ENCODE data around the gene SSR4. TPM values are rescaled to one million over a fixed set of nuclear protein-coding genes. Genes with fewer than 3 reads are reported as not detected.

Gene SSR4
- total and polyA plus RNA-seq, 10 of the 15 experiments (the other 5 are each of a cell fraction or from before 2014, with no cell fraction given), result 151 to 521 (median 310) TPM

DNA sequence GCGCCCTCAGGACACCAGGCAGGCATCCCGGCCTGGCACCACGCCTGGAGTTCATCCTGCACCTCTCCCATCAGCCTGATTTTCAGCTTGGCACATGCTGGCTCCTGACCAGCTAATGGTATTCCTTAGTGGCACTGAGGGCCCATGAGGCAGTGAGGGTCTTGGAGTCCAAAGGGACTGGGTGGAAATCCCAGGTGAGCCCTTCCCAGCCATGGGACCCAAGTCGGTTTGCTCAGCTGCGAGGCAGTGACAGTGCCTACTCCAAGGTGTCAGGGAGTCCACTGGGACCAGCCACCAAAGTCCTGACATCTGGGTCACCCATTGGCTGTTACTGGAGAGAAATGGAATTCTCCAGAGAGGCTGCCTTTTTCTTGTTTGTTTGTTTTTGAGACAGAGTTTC, 4.9 kb downstream of the SSR4 start:
- Histone ChIP-seq H3K36me3 (ENCODE audit: control insufficient read depth in 2 of 2, insufficient read depth in 2 of 2, low read length in 1 of 2) (peaks cover 0 to 1% of the 10 kb centered on the region in 2 experiments; a peak in 2 of 4 replicates), H3K9ac (ENCODE audit: control insufficient read depth, insufficient read depth, low read length) (no peak overlapping the region), H4K20me1 (ENCODE audit: control insufficient read depth, insufficient read depth) (no peaks in the 10 kb centered on the region; the same call in 1 of the 2 replicates), H3K79me2 (ENCODE audit: control insufficient read depth, insufficient read depth, low read length) (peaks cover 19% of the 10 kb centered on the region), H3K4me2 (ENCODE audit: control insufficient read depth, insufficient read depth) (no peak overlapping the region), H3K9me3 (replicated peaks; ENCODE audit: control insufficient read depth, insufficient read depth, low read length) (no peaks in the 10 kb centered on the region; the same call in 2 of the 3 replicates), H2AFZ (ENCODE audit: control insufficient read depth, low read depth, low read length) (no peak overlapping the region), H3K4me1 (ENCODE audit: control insufficient read depth, insufficient read depth, low read length) (peaks cover 4% of the 10 kb centered on the region; the same call in 1 of the 2 replicates), H3K4me3 (no peak overlapping the region), H3K27ac (ENCODE audit: control insufficient read depth, insufficient read depth) (no peak overlapping the region), H3K27me3 (replicated peaks in 1 of 2; ENCODE audit: control insufficient read depth in 2 of 2, insufficient read depth in 2 of 2, low read length in 1 of 2) (no peaks in the 10 kb centered on the region)
- FAIRE-seq (no peak), DNase-seq (ENCODE audit: low read depth, low spot score) (no peak), ATAC-seq (no peak)
- in situ Hi-C loops (cut with MboI) (no loop called here), intact Hi-C loops (cut with micrococcal nuclease; ENCODE audit: unreplicated experiment) (no loop called here)
- WGBS (ENCODE audit: insufficient coverage, insufficient replicate concordance, low lambda C conversion rate, missing lambda C conversion rate), result 77% methylated on average over 5 of the region's 5 CpGs
- ChIA-PET RAD21 (ENCODE audit: unreplicated experiment) (no interaction called here), SMC1A (ENCODE audit: uncharacterized antibody, unreplicated experiment) (no interaction called here), CTCF (no interaction called here), POLR2A (no interaction called here)
- TF ChIP-seq YBX1 (IDR thresholded peaks at IDR 0.05) (no peak), RELB (IDR thresholded peaks at IDR 0.05; ENCODE audit: low read depth) (no peak), HCFC1 (IDR thresholded peaks at IDR 0.05; ENCODE audit: low read length) (no peak), RUNX3 (IDR thresholded peaks at IDR 0.05; ENCODE audit: low read length) (no peak), CREB1 (IDR thresholded peaks at IDR 0.05; ENCODE audit: low read depth) (no peak), RB1 (IDR thresholded peaks at IDR 0.05; ENCODE audit: borderline replicate concordance) (no peak), GATAD2B (conservative IDR thresholded peaks at IDR 0.05; ENCODE audit: low read depth) (no peak), SMARCA5 (IDR thresholded peaks at IDR 0.05) (no peak), NR2C1 (IDR thresholded peaks at IDR 0.05) (no peak), MYC (IDR thresholded peaks at IDR 0.05; ENCODE audit: insufficient read depth, insufficient read length, insufficient replicate concordance, low read length, severe bottlenecking) (no peak), TARDBP (IDR thresholded peaks at IDR 0.05; ENCODE audit: borderline replicate concordance) (no peak), RCOR1 (conservative IDR thresholded peaks at IDR 0.05; ENCODE audit: low read depth, low read length) (no peak)
- TF ChIP-seq, protein P1, sequence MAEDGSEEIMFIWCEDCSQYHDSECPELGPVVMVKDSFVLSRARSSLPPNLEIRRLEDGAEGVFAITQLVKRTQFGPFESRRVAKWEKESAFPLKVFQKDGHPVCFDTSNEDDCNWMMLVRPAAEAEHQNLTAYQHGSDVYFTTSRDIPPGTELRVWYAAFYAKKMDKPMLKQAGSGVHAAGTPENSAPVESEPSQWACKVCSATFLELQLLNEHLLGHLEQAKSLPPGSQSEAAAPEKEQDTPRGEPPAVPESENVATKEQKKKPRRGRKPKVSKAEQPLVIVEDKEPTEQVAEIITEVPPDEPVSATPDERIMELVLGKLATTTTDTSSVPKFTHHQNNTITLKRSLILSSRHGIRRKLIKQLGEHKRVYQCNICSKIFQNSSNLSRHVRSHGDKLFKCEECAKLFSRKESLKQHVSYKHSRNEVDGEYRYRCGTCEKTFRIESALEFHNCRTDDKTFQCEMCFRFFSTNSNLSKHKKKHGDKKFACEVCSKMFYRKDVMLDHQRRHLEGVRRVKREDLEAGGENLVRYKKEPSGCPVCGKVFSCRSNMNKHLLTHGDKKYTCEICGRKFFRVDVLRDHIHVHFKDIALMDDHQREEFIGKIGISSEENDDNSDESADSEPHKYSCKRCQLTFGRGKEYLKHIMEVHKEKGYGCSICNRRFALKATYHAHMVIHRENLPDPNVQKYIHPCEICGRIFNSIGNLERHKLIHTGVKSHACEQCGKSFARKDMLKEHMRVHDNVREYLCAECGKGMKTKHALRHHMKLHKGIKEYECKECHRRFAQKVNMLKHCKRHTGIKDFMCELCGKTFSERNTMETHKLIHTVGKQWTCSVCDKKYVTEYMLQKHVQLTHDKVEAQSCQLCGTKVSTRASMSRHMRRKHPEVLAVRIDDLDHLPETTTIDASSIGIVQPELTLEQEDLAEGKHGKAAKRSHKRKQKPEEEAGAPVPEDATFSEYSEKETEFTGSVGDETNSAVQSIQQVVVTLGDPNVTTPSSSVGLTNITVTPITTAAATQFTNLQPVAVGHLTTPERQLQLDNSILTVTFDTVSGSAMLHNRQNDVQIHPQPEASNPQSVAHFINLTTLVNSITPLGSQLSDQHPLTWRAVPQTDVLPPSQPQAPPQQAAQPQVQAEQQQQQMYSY (CRISPR knock-in tag; IDR thresholded peaks at IDR 0.05), result no peak
- TF ChIP-seq, protein P2, sequence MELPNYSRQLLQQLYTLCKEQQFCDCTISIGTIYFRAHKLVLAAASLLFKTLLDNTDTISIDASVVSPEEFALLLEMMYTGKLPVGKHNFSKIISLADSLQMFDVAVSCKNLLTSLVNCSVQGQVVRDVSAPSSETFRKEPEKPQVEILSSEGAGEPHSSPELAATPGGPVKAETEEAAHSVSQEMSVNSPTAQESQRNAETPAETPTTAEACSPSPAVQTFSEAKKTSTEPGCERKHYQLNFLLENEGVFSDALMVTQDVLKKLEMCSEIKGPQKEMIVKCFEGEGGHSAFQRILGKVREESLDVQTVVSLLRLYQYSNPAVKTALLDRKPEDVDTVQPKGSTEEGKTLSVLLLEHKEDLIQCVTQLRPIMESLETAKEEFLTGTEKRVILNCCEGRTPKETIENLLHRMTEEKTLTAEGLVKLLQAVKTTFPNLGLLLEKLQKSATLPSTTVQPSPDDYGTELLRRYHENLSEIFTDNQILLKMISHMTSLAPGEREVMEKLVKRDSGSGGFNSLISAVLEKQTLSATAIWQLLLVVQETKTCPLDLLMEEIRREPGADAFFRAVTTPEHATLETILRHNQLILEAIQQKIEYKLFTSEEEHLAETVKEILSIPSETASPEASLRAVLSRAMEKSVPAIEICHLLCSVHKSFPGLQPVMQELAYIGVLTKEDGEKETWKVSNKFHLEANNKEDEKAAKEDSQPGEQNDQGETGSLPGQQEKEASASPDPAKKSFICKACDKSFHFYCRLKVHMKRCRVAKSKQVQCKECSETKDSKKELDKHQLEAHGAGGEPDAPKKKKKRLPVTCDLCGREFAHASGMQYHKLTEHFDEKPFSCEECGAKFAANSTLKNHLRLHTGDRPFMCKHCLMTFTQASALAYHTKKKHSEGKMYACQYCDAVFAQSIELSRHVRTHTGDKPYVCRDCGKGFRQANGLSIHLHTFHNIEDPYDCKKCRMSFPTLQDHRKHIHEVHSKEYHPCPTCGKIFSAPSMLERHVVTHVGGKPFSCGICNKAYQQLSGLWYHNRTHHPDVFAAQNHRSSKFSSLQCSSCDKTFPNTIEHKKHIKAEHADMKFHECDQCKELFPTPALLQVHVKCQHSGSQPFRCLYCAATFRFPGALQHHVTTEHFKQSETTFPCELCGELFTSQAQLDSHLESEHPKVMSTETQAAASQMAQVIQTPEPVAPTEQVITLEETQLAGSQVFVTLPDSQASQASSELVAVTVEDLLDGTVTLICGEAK (IDR thresholded peaks at IDR 0.05; ENCODE audit: borderline replicate concordance), result no peak
- BruUV-seq (replicated peaks), result no TSS peak

Measured in GM12878 (cell line).